WTC11 (cell line): ENCODE results near the gene NHERF2. TPM values are rescaled to one million over a fixed set of nuclear protein-coding genes. Genes with fewer than 3 reads are reported as not detected.

Experiments
- ATAC-seq: fragments of 200-7000 bp; cut with Tn5 transposase; 2 replicates; pipeline ENCODE4 v1.10.0; 2021; ENCODE audit warnings: mild to moderate bottlenecking, moderate library complexity
- CTCF ChIA-PET: fragments of 300-600 bp; sonication (Branson Sonifier 250); formaldehyde crosslinking; loops from one replicate; lab custom pipeline; 2021; ENCODE audit warnings: antibody characterized with exemption; lab: Charles Lee
- POLR2A ChIA-PET: fragments of 350-600 bp; sonication (Branson Sonifier 250); formaldehyde crosslinking; loops from one replicate; lab custom pipeline; 2021; ENCODE audit warnings: antibody characterized with exemption; lab: Charles Lee
- DNase-seq: peaks from one replicate; pipeline ENCODE4 v3.0.0; 2021; ENCODE audit warnings: low spot score
- H3K27ac Mint-ChIP-seq: 2 replicates; pipeline ENCODE4 v1.8.0; 2021; ENCODE audit warnings: mixed read lengths
- H3K27me3 Mint-ChIP-seq: 2 replicates; pipeline ENCODE4 v1.8.0; 2021; ENCODE audit warnings: low read depth, mild to moderate bottlenecking, moderate library complexity, mixed read lengths
- H3K36me3 Mint-ChIP-seq: 2 replicates; pipeline ENCODE4 v1.8.0; 2021; ENCODE audit warnings: mixed read lengths
- H3K4me1 Mint-ChIP-seq: 2 replicates; pipeline ENCODE4 v1.8.0; 2022; ENCODE audit warnings: mixed read lengths
- H3K4me3 Mint-ChIP-seq: 2 replicates; pipeline ENCODE4 v1.8.0; 2021; ENCODE audit warnings: mild to moderate bottlenecking, moderate library complexity, mixed read lengths
- H3K9me3 Mint-ChIP-seq: 2 replicates; pipeline ENCODE4 v1.8.0; 2021; ENCODE audit warnings: mixed read lengths
- ATF2 ChIP-seq: sonication (generic); formaldehyde crosslinking; IDR thresholded peaks from 2 replicates; pipeline ENCODE4 v1.8.1; 2022; ENCODE audit warnings: low read depth, missing genetic modification reagents, borderline replicate concordance
- CDX4 ChIP-seq: fragments of 250-450 bp; sonication (Bioruptor Pico); IDR thresholded peaks from 2 replicates; pipeline ENCODE4 v1.9.0; 2021; ENCODE audit warnings: moderate library complexity, mild to moderate bottlenecking, inconsistent platforms, borderline replicate concordance
- CREM ChIP-seq: sonication (generic); formaldehyde crosslinking; IDR thresholded peaks from 2 replicates; pipeline ENCODE4 v1.8.1; 2022; ENCODE audit warnings: mild to moderate bottlenecking, missing genetic modification reagents, moderate library complexity
- ELF4 ChIP-seq: sonication (generic); formaldehyde crosslinking; IDR thresholded peaks from 2 replicates; pipeline ENCODE4 v1.8.1; 2022; ENCODE audit warnings: low read depth, mild to moderate bottlenecking, moderate library complexity, missing genetic modification reagents
- FOXP1 ChIP-seq: sonication (generic); formaldehyde crosslinking; IDR thresholded peaks from 2 replicates; pipeline ENCODE4 v1.8.0; 2022; ENCODE audit warnings: missing genetic modification reagents, mild to moderate bottlenecking, moderate library complexity, borderline replicate concordance
- GABPB1 ChIP-seq: sonication (generic); formaldehyde crosslinking; IDR thresholded peaks from 2 replicates; pipeline ENCODE4 v1.8.1; 2023; ENCODE audit warnings: mild to moderate bottlenecking, missing genetic modification reagents
- GRHL2 ChIP-seq: fragments of 250-450 bp; sonication (Bioruptor Pico); IDR thresholded peaks from 2 replicates; pipeline ENCODE4 v1.8.0; 2022; ENCODE audit warnings: mild to moderate bottlenecking, moderate library complexity; ENCODE audit not compliant: insufficient replicate concordance, severe bottlenecking
- HMGXB4 ChIP-seq: sonication (generic); formaldehyde crosslinking; IDR thresholded peaks from 2 replicates; pipeline ENCODE4 v1.8.1; 2023; ENCODE audit warnings: mild to moderate bottlenecking, moderate library complexity, missing genetic modification reagents
- IRF1 ChIP-seq: sonication (generic); formaldehyde crosslinking; IDR thresholded peaks from 2 replicates; pipeline ENCODE4 v1.8.0; 2023; ENCODE audit warnings: missing genetic modification reagents
- MAX ChIP-seq: sonication (generic); formaldehyde crosslinking; IDR thresholded peaks from 2 replicates; pipeline ENCODE4 v1.8.0; 2022; ENCODE audit warnings: mild to moderate bottlenecking, missing genetic modification reagents
- MYBL2 ChIP-seq: sonication (generic); formaldehyde crosslinking; IDR thresholded peaks from 2 replicates; pipeline ENCODE4 v1.8.1; 2023; ENCODE audit warnings: mild to moderate bottlenecking, moderate library complexity, missing genetic modification reagents
- OVOL2 ChIP-seq: fragments of 250-450 bp; sonication (Bioruptor Pico); IDR thresholded peaks from 2 replicates; pipeline ENCODE4 v1.9.0; 2021; ENCODE audit warnings: mild to moderate bottlenecking, borderline replicate concordance
- RORB ChIP-seq: fragments of 250-450 bp; sonication (Bioruptor Pico); IDR thresholded peaks from 2 replicates; pipeline ENCODE4 v1.9.0; 2021; ENCODE audit warnings: mild to moderate bottlenecking
- SMAD4 ChIP-seq: sonication (generic); formaldehyde crosslinking; IDR thresholded peaks from 2 replicates; pipeline ENCODE4 v1.8.0; 2022; ENCODE audit warnings: mild to moderate bottlenecking, missing genetic modification reagents
- SP1 ChIP-seq: sonication (generic); formaldehyde crosslinking; conservative IDR thresholded peaks from 2 replicates; pipeline ENCODE4 v1.8.1; 2022; ENCODE audit warnings: missing genetic modification reagents
- TEAD4 ChIP-seq: sonication (generic); formaldehyde crosslinking; IDR thresholded peaks from 2 replicates; pipeline ENCODE4 v1.8.0; 2022; ENCODE audit warnings: mild to moderate bottlenecking, missing genetic modification reagents
- USF1 ChIP-seq: sonication (generic); formaldehyde crosslinking; IDR thresholded peaks from 2 replicates; pipeline ENCODE4 v1.8.0; 2022; ENCODE audit warnings: mild to moderate bottlenecking, missing genetic modification reagents
- ZMAT4 ChIP-seq: fragments of 250-450 bp; sonication (Bioruptor Pico); IDR thresholded peaks from 2 replicates; pipeline ENCODE4 v1.9.0; 2021; ENCODE audit warnings: mild to moderate bottlenecking
- total RNA-seq: library from RNA; stranded (reverse); gene quantifications from 3 replicates; pipeline ENCODE4 v1.2.3, GENCODE V29; 2021

Gene NHERF2
- total RNA-seq, 1 experiment from 2014 or later: 31.1 TPM

- no peaks in the 10 kb centered on the region for H3K9me3 Mint-ChIP-seq
- H3K4me1 Mint-ChIP-seq: peaks cover 39% of the 10 kb centered on the region
- DNase-seq: no peak
- H3K4me3 Mint-ChIP-seq: peak overlapping the region; percentile 71
- H3K36me3 Mint-ChIP-seq: peaks cover 5% of the 10 kb centered on the region; the same call in 1 of the 2 replicates
- H3K27ac Mint-ChIP-seq: peak overlapping the region; percentile 4; the same call in 1 of the 2 replicates
- TF ChIP-seq ZMAT4 (CRISPR knock-in tag): no peak
- TF ChIP-seq IRF1 (CRISPR knock-in tag): 0 out of 2 replicates have a peak, but pooled peaks have one; percentile 31
- no peak for TF ChIP-seq ATF2 (CRISPR knock-in tag)
- POLR2A ChIA-PET: no interaction called here
- no peak for ATAC-seq
- H3K27me3 Mint-ChIP-seq: no peaks in the 10 kb centered on the region
- CTCF ChIA-PET: interaction anchor here (0.6 to 1.8 kb wide), 3 partner anchors 82 to 133 kb away, joined by 3 to 6 read pairs (median 4); no protein-coding TSS in a partner anchor
Measured at GRCh38 chr16:2008631-2009163, 18.0 kb upstream of the NHERF2 start.

GRCh38 chr16:2009164-2009711 lies 17.5 kb upstream of the NHERF2 start:
- DNase-seq (no peak), ATAC-seq (no peak)
- H3K27me3 Mint-ChIP-seq: no peaks in the 10 kb centered on the region
- H3K4me1 Mint-ChIP-seq: peaks cover 39% of the 10 kb centered on the region
- ChIA-PET CTCF (interaction anchor here (0.6 to 1.8 kb wide), 3 partner anchors 81 to 133 kb away, joined by 3 to 6 read pairs (median 4); no protein-coding TSS in a partner anchor), POLR2A (no interaction called here)
- no peak overlapping the region for H3K27ac Mint-ChIP-seq
- H3K4me3 Mint-ChIP-seq: peak overlapping the region; percentile 71
- peaks cover 5% of the 10 kb centered on the region; the same call in 1 of the 2 replicates for H3K36me3 Mint-ChIP-seq
- no peaks in the 10 kb centered on the region for H3K9me3 Mint-ChIP-seq
- TF ChIP-seq CDX4 (no peak), SMAD4 (CRISPR knock-in tag) (no peak), HMGXB4 (peak; percentile 36; the same call in 1 of the 2 replicates), CREM (peak; percentile 19; the same call in 1 of the 2 replicates)

- Mint-ChIP-seq H3K27ac (peak within 1 kb of the TSS; percentile 88), H3K4me3 (peak within 1 kb of the TSS; percentile 87), H3K9me3 (no peaks in the 10 kb centered on the region), H3K36me3 (peaks cover 5% of the 10 kb centered on the region; the same call in 1 of the 2 replicates), H3K27me3 (no peaks in the 10 kb centered on the region), H3K4me1 (peaks cover 33% of the 10 kb centered on the region)
- ATAC-seq (peak; percentile 85), DNase-seq (peak; percentile 76)
- ChIA-PET POLR2A (no interaction called here), CTCF (interaction anchor here (1.8 kb wide), 1 partner anchor 81 kb away, joined by 6 read pairs; no protein-coding TSS in a partner anchor)
- TF ChIP-seq GABPB1 (CRISPR knock-in tag) (peak; percentile 48; the same call in 1 of the 2 replicates), USF1 (CRISPR knock-in tag) (peak; percentile 74), ELF4 (CRISPR knock-in tag) (no peak), FOXP1 (CRISPR knock-in tag) (peak; percentile 16; the same call in 1 of the 2 replicates), ZMAT4 (CRISPR knock-in tag) (no peak), TEAD4 (CRISPR knock-in tag) (0 out of 2 replicates have a peak, but pooled peaks have one; percentile 16), GRHL2 (no peak), OVOL2 (CRISPR knock-in tag) (no peak), MYBL2 (CRISPR knock-in tag) (0 out of 2 replicates have a peak, but pooled peaks have one; percentile 58), CREM (0 out of 2 replicates have a peak, but pooled peaks have one; percentile 38), RORB (CRISPR knock-in tag) (no peak), SP1 (CRISPR knock-in tag) (peak; percentile 94), MAX (CRISPR knock-in tag) (peak; percentile 92), CDX4 (no peak)
Measured at GRCh38 chr16:2009791-2010510, 16.8 kb upstream of the NHERF2 start, which contains the start of gene ZNF598. Gene ZNF598 (minus strand): TSS chr16:2009821.
